Urinary bladder (tissue), 4 donors: ENCODE results near the gene FUT3. TPM values are rescaled to one million over a fixed set of nuclear protein-coding genes. Genes with fewer than 3 reads are reported as not detected.

Experiments
- DNase-seq: peaks from one replicate; pipeline ENCODE4 v3.0.0-alpha.2; 2015; ENCODE audit errors: extremely low spot score
- H3K27ac ChIP-seq: one replicate; pipeline ENCODE4 v1.5.1; 2013; ENCODE audit warnings: low read depth, mild to moderate bottlenecking, moderate library complexity
- H3K36me3 ChIP-seq: one replicate; pipeline ENCODE4 v1.6.1; 2013; ENCODE audit warnings: mild to moderate bottlenecking, moderate library complexity; ENCODE audit not compliant: insufficient read depth
- H3K4me1 ChIP-seq: one replicate; pipeline ENCODE4 v1.6.1; 2013; ENCODE audit warnings: mild to moderate bottlenecking, moderate library complexity; ENCODE audit not compliant: insufficient read depth
- H3K4me3 ChIP-seq: one replicate; pipeline ENCODE4 v1.5.1; 2013; ENCODE audit warnings: low read depth, low read length
- WGBS: extraction: QIAGEN DNeasy Blood & Tissue Kit; methylation state at CpG from one replicate; pipeline ENCODE4 v1.1.7; 2013; 5-methylcytosine and 5-hydroxymethylcytosine counted together
- polyA plus RNA-seq: library from polyadenylated mRNA; stranded (reverse); fragments of 200-250 nt; gene quantifications from one replicate; pipeline ENCODE4 v1.2.3, GENCODE V29; 2013
- total RNA-seq: library from RNA; depleted of rRNA; stranded (reverse); fragments of >200 nt; gene quantifications from one replicate; pipeline ENCODE4 v1.2.3, GENCODE V29; 2014
- donor health status: healthy with polysubstance abuse.
- donor health status: healthy.

FUT3 gene
- total RNA-seq (0.63 TPM), polyA plus RNA-seq (0.29 TPM)

GRCh38 chr19:5851302-5851701 lies at the start of gene FUT3:
FUT3 (minus strand) TSS chr19:5851449.
- Histone ChIP-seq H3K4me3 (no peak within 1 kb of the TSS), H3K4me1 (no peaks in the 10 kb centered on the region), H3K27ac (no peak within 1 kb of the TSS), H3K36me3 (no peaks in the 10 kb centered on the region)
- 77% methylated on average over 10 of the region's 10 CpGs for WGBS
- DNase-seq = no peak

GRCh38 chr19:5900976-5901375 lies 49.7 kb upstream of the FUT3 start:
- DNase-seq = no peak
- no peak overlapping the region for H3K27ac ChIP-seq
- no peaks in the 10 kb centered on the region for H3K4me1 ChIP-seq
- no peak overlapping the region for H3K4me3 ChIP-seq
- peaks cover 2% of the 10 kb centered on the region for H3K36me3 ChIP-seq
- 88% methylated on average over 8 of the region's 8 CpGs for WGBS

GRCh38 chr19:5899728-5900526 lies 48.7 kb upstream of the FUT3 start:
- WGBS = 90% methylated on average over 13 of the region's 13 CpGs
- peaks cover 5% of the 10 kb centered on the region for H3K36me3 ChIP-seq
- no peak overlapping the region for H3K4me3 ChIP-seq
- no peak for DNase-seq
- no peak overlapping the region for H3K27ac ChIP-seq
- no peaks in the 10 kb centered on the region for H3K4me1 ChIP-seq

- Histone ChIP-seq H3K4me1 (no peaks in the 10 kb centered on the region), H3K36me3 (peaks cover 5% of the 10 kb centered on the region), H3K4me3 (no peak overlapping the region), H3K27ac (no peak overlapping the region)
- 88% methylated on average over 30 of the region's 30 CpGs for WGBS
- no peak for DNase-seq
Observed at GRCh38 chr19:5897189-5897969, 46.1 kb upstream of the FUT3 start.

- no peaks in the 10 kb centered on the region for H3K4me1 ChIP-seq
- H3K27ac ChIP-seq = no peak overlapping the region
- no peak for DNase-seq
- H3K4me3 ChIP-seq = no peak overlapping the region
- H3K36me3 ChIP-seq = peaks cover 5% of the 10 kb centered on the region
- 89% methylated on average over 29 of the region's 29 CpGs for WGBS
Observed at GRCh38 chr19:5896365-5897076, 45.3 kb upstream of the FUT3 start.

- WGBS = 91% methylated on average over 8 of the region's 8 CpGs
- H3K36me3 ChIP-seq = peaks cover 5% of the 10 kb centered on the region
- no peak overlapping the region for H3K27ac ChIP-seq
- H3K4me1 ChIP-seq = no peaks in the 10 kb centered on the region
- no peak overlapping the region for H3K4me3 ChIP-seq
- DNase-seq = no peak
Observed at GRCh38 chr19:5895890-5896289, 44.6 kb upstream of the FUT3 start.

GRCh38 chr19:5895409-5895808 lies 44.2 kb upstream of the FUT3 start:
- WGBS = 84% methylated on average over 15 of the region's 15 CpGs
- Histone ChIP-seq H3K4me1 (no peaks in the 10 kb centered on the region), H3K4me3 (no peak overlapping the region), H3K27ac (no peak overlapping the region), H3K36me3 (peaks cover 5% of the 10 kb centered on the region)
- no peak for DNase-seq

GRCh38 chr19:5894704-5895349 lies 43.6 kb upstream of the FUT3 start:
- H3K4me3 ChIP-seq = no peak overlapping the region
- no peak overlapping the region for H3K27ac ChIP-seq
- no peak for DNase-seq

GRCh38 chr19:5893907-5894703 lies 42.9 kb upstream of the FUT3 start:
- no peak for DNase-seq
- Histone ChIP-seq H3K27ac (no peak overlapping the region), H3K36me3 (peaks cover 5% of the 10 kb centered on the region), H3K4me1 (no peaks in the 10 kb centered on the region), H3K4me3 (no peak overlapping the region)
- 69% methylated on average over 28 of the region's 28 CpGs for WGBS

More at GRCh38 chr19:5894704-5895349, 43.6 kb upstream of the FUT3 start:
- Histone ChIP-seq H3K4me1 (no peaks in the 10 kb centered on the region), H3K36me3 (peaks cover 5% of the 10 kb centered on the region)
- WGBS = 82% methylated on average over 28 of the region's 28 CpGs

GRCh38 chr19:5893296-5893903 lies 42.2 kb upstream of the FUT3 start:
- 70% methylated on average over 13 of the region's 13 CpGs for WGBS
- DNase-seq = no peak
- Histone ChIP-seq H3K4me3 (no peak overlapping the region), H3K36me3 (peaks cover 5% of the 10 kb centered on the region), H3K4me1 (no peaks in the 10 kb centered on the region), H3K27ac (no peak overlapping the region)

GRCh38 chr19:5892772-5893275 lies 41.6 kb upstream of the FUT3 start:
- Histone ChIP-seq H3K4me3 (no peak overlapping the region), H3K4me1 (no peaks in the 10 kb centered on the region), H3K36me3 (peaks cover 5% of the 10 kb centered on the region), H3K27ac (no peak overlapping the region)
- WGBS = 57% methylated on average over 15 of the region's 15 CpGs
- DNase-seq = no peak
